Lung (tissue), 12 donors: ENCODE data around the gene CACUL1. TPM values are rescaled to one million over a fixed set of nuclear protein-coding genes. Genes with fewer than 3 reads are reported as not detected.

Experiments
- ATAC-seq: fragments of 200-7000 bp; cut with Tn5 transposase; one replicate; pipeline ENCODE4 v1.9.1; 2020; ENCODE audit warnings: moderate number of reproducible peaks; ENCODE audit not compliant: insufficient read depth, low FRiP score
- DNase-seq, 3 donors: peaks; one replicate each; pipeline ENCODE4 v3.0.0-alpha.2; 2013 to 2017
- H3K27ac ChIP-seq, 2 donors: one replicate each; pipeline ENCODE4 v1.5.1; 2013; ENCODE audit warnings: mild to moderate bottlenecking in 2 of 2, moderate library complexity in 2 of 2, control low read depth in 1 of 2, inconsistent platforms in 1 of 2, low read depth in 1 of 2, low read length in 1 of 2
- H3K27me3 ChIP-seq, 3 donors: one replicate each; pipeline ENCODE4 v1.5.1; 2013; ENCODE audit warnings: low read length in 2 of 3; ENCODE audit not compliant: control insufficient read depth in 3 of 3, insufficient read depth in 3 of 3
- H3K36me3 ChIP-seq, 4 donors: one replicate each; pipeline ENCODE4 v1.5.1; 2013; ENCODE audit warnings: low read length in 4 of 4, mild to moderate bottlenecking in 1 of 4, moderate library complexity in 1 of 4; ENCODE audit not compliant: control insufficient read depth in 4 of 4, insufficient read depth in 4 of 4
- H3K4me1 ChIP-seq, 5 donors: one replicate each; pipeline ENCODE4 v1.5.1; 2013; ENCODE audit warnings: low read length in 5 of 5, mild to moderate bottlenecking in 2 of 5, moderate library complexity in 1 of 5; ENCODE audit not compliant: control insufficient read depth in 5 of 5, insufficient read depth in 5 of 5
- H3K4me3 ChIP-seq: one replicate; pipeline ENCODE4 v1.5.1; 2013; ENCODE audit warnings: mild to moderate bottlenecking, control low read depth, moderate library complexity
- H3K9ac ChIP-seq, 2 donors: one replicate each; pipeline ENCODE4 v1.5.1; 2013; ENCODE audit warnings: low read length in 2 of 2, control low read depth in 1 of 2; ENCODE audit not compliant: insufficient read depth in 1 of 2
- H3K9me3 ChIP-seq, 4 donors: one replicate each; pipeline ENCODE4 v1.5.1; 2013; ENCODE audit warnings: low read length in 3 of 4, mild to moderate bottlenecking in 1 of 4, moderate library complexity in 1 of 4; ENCODE audit not compliant: control insufficient read depth in 4 of 4, insufficient read depth in 3 of 4
- WGBS, 2 donors: extraction: QIAGEN DNeasy Blood & Tissue Kit; methylation state at CpG; one replicate each; pipeline ENCODE4 v1.1.7; 2013; 5-methylcytosine and 5-hydroxymethylcytosine counted together
- polyA plus RNA-seq, 2 donors: library from polyadenylated mRNA; stranded (reverse); fragments of 200-250 nt; gene quantifications; one replicate each; pipeline ENCODE4 v1.2.1, GENCODE V29; 2013
- total RNA-seq, 2 donors: library from RNA; depleted of rRNA in 1 of 2; stranded (reverse); fragments of >200 nt in 1 of 2; gene quantifications; one replicate each; pipeline ENCODE4 v1.2.1, GENCODE V29; 2014 to 2021
- TF ChIP-seq, protein P1 (sequence below): IDR thresholded peaks from 2 replicates; pipeline ENCODE4 v1.5.1; 2012; ENCODE audit warnings: mild to moderate bottlenecking; ENCODE audit errors: control extremely low read depth, extremely low read depth
- donor health status: control.
- donor health status: control.
- donor health status: Bipolar disorder and iron deficiency.
- donor health status: healthy.
- donor health status: DM: yes; HTN: yes; CAD: no.

Gene CACUL1
- total and polyA plus RNA-seq, 4 donors: 7.9 to 66.3 (median 23.0) TPM

- Histone ChIP-seq H3K27me3 (no peaks in the 10 kb centered on the region), H3K4me3 (no peak overlapping the region), H3K9me3 (no peaks in the 10 kb centered on the region), H3K36me3 (no peaks in the 10 kb centered on the region), H3K27ac (no peak overlapping the region), H3K9ac (no peak overlapping the region), H3K4me1 (peaks cover 0 to 39% (median 20%) of the 10 kb centered on the region in 5 donors)
- DNase-seq (no peak), ATAC-seq (no peak)
- TF ChIP-seq, protein P1, sequence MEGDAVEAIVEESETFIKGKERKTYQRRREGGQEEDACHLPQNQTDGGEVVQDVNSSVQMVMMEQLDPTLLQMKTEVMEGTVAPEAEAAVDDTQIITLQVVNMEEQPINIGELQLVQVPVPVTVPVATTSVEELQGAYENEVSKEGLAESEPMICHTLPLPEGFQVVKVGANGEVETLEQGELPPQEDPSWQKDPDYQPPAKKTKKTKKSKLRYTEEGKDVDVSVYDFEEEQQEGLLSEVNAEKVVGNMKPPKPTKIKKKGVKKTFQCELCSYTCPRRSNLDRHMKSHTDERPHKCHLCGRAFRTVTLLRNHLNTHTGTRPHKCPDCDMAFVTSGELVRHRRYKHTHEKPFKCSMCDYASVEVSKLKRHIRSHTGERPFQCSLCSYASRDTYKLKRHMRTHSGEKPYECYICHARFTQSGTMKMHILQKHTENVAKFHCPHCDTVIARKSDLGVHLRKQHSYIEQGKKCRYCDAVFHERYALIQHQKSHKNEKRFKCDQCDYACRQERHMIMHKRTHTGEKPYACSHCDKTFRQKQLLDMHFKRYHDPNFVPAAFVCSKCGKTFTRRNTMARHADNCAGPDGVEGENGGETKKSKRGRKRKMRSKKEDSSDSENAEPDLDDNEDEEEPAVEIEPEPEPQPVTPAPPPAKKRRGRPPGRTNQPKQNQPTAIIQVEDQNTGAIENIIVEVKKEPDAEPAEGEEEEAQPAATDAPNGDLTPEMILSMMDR: no peak
- WGBS, 2 donors: 69 to 82% methylated on average over 3 of the region's 3 CpGs
Observed at GRCh38 chr10:118737603-118738302, 17.0 kb downstream of the CACUL1 start.

DNA sequence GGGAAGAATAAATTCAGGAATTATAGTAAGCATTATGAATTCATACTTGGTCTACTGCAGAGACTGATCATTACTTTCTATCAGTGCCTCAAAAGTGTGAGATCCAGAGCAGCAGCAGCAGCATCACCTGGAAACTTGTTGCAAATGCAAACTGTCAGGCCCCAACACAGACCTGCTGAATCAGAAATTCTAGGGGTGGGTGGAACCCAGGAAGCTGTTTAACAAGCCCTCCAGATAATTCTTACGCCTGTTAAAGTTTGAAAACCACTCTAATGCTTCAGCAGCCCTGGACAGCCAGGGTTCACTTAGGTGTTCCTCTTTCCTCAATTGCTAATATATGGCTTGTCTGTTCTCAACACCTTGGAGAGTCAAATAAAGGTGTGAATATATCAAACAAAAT is 19.5 kb downstream of the CACUL1 start:
- TF ChIP-seq, protein P1: no peak
- Histone ChIP-seq H3K36me3 (no peaks in the 10 kb centered on the region), H3K27ac (no peak overlapping the region), H3K9ac (no peak overlapping the region), H3K9me3 (no peaks in the 10 kb centered on the region), H3K27me3 (no peaks in the 10 kb centered on the region), H3K4me3 (no peak overlapping the region), H3K4me1 (peaks cover 4 to 40% (median 26%) of the 10 kb centered on the region in 5 donors)
- no peak for ATAC-seq
- 70 to 85% methylated on average over 1 of the region's 1 CpG for WGBS, 2 donors
- DNase-seq: no peak

DNA sequence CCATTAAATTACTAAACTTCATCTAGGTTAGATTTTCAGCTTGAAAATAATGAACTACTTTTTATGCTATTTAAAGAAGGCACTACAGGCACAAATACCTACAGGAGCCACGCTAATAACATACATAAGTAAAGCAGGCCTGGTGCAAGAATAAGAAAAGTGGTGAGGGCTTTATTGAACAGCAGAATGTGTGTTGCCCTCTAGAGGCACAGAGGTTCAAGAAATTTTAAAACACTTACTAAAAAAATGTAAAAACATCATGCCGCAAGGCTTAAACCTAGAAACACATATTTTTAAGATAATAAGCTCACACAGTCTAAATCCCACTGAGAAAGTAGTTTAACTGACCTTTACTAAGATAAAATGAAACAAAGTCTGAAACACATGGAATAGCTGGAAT is 20.3 kb downstream of the CACUL1 start:
- DNase-seq: peak in 1 of 3 donors; percentile 23
- Histone ChIP-seq H3K9ac (no peak overlapping the region), H3K27me3 (no peaks in the 10 kb centered on the region), H3K4me3 (no peak overlapping the region), H3K4me1 (peaks cover 1 to 40% (median 26%) of the 10 kb centered on the region in 5 donors), H3K9me3 (no peaks in the 10 kb centered on the region), H3K36me3 (no peaks in the 10 kb centered on the region), H3K27ac (no peak overlapping the region)
- TF ChIP-seq, protein P1: no peak
- no peak for ATAC-seq
- WGBS, 2 donors: 76 to 78% methylated on average over 2 of the region's 2 CpGs
